Neuronal stem cell (in vitro differentiated cells): ENCODE data around the gene GLIS1.
A peak's percentile ranks its signal among the peaks of the same experiment; 100 is the strongest.
"Not testable (repeated sequence)": the region's sequence is repeated elsewhere in the genome, so short reads cannot be mapped to it uniquely, and the experiment has no call there.

Source experiments
- DNase-seq: peaks from one replicate; pipeline ENCODE4 v3.0.0-alpha.2; 2013; ENCODE audit warnings: low spot score
- H2AFZ ChIP-seq: one replicate; pipeline ENCODE4 v1.6.1; 2013; ENCODE audit warnings: mild to moderate bottlenecking, low read length, inconsistent platforms
- H2AK5ac ChIP-seq: 2 replicates; pipeline ENCODE4 v1.6.1; 2013; ENCODE audit warnings: low read depth, mild to moderate bottlenecking, inconsistent platforms, low read length, moderate library complexity, mixed read lengths
- H2BK120ac ChIP-seq: 2 replicates; pipeline ENCODE4 v1.6.1; 2013; ENCODE audit warnings: low read depth, mild to moderate bottlenecking, inconsistent platforms, low read length, moderate library complexity, mixed read lengths
- H2BK12ac ChIP-seq: one replicate; pipeline ENCODE4 v1.6.1; 2013; ENCODE audit warnings: low read length, inconsistent platforms
- H2BK15ac ChIP-seq: 2 replicates; pipeline ENCODE4 v1.6.1; 2013; ENCODE audit warnings: mild to moderate bottlenecking, low read length, inconsistent platforms, mixed read lengths
- H2BK5ac ChIP-seq: one replicate; pipeline ENCODE4 v1.6.1; 2013; ENCODE audit warnings: inconsistent platforms, mild to moderate bottlenecking, low read length, moderate library complexity
- H3K14ac ChIP-seq: one replicate; pipeline ENCODE4 v1.6.1; 2013; ENCODE audit warnings: low read length, inconsistent platforms
- H3K18ac ChIP-seq: 2 replicates; pipeline ENCODE4 v1.6.1; 2013; ENCODE audit warnings: low read length, inconsistent platforms
- H3K23ac ChIP-seq: 2 replicates; pipeline ENCODE4 v1.6.1; 2013; ENCODE audit warnings: low read depth, mild to moderate bottlenecking, mixed read lengths, low read length, inconsistent platforms; ENCODE audit not compliant: poor library complexity
- H3K27ac ChIP-seq: replicated peaks from 3 replicates; pipeline ENCODE4 v1.5.1; 2013; ENCODE audit warnings: low read length, inconsistent platforms
- H3K27me3 ChIP-seq, 3 experiments: 2 replicates each; pipeline ENCODE4 v1.6.1; 2013; ENCODE audit warnings: low read length in 3 of 3, mild to moderate bottlenecking in 2 of 3, inconsistent platforms in 1 of 3, low read depth in 1 of 3, mixed read lengths in 1 of 3, moderate library complexity in 1 of 3; ENCODE audit not compliant: control insufficient read depth in 3 of 3, insufficient read depth in 3 of 3
- H3K36me3 ChIP-seq, 2 donors: replicated peaks in 1 of 2; 2 replicates each; pipeline ENCODE4 v1.6.1; 2013; ENCODE audit warnings: low read length in 2 of 2; ENCODE audit not compliant: control insufficient read depth in 2 of 2, insufficient read depth in 2 of 2
- H3K4ac ChIP-seq: 2 replicates; pipeline ENCODE4 v1.6.1; 2013; ENCODE audit warnings: inconsistent platforms, mild to moderate bottlenecking, low read length, moderate library complexity
- H3K4me1 ChIP-seq, 2 donors: 1 replicate in 1 of 2; 2 replicates in 1 of 2; pipeline ENCODE4 v1.6.1; 2013; ENCODE audit warnings: low read length in 2 of 2, low read depth in 1 of 2; ENCODE audit not compliant: control insufficient read depth in 2 of 2, insufficient read depth in 1 of 2
- H3K4me2 ChIP-seq: one replicate; pipeline ENCODE4 v1.6.1; 2013; ENCODE audit warnings: mild to moderate bottlenecking, low read length, inconsistent platforms; ENCODE audit not compliant: insufficient read depth, poor library complexity, severe bottlenecking
- H3K4me3 ChIP-seq, 2 donors: 2 replicates each; pipeline ENCODE4 v1.5.1; 2013; ENCODE audit warnings: low read length in 2 of 2, mild to moderate bottlenecking in 2 of 2, inconsistent platforms in 1 of 2, moderate library complexity in 1 of 2
- H3K79me1 ChIP-seq: one replicate; pipeline ENCODE4 v1.6.1; 2013; ENCODE audit warnings: low read depth, mild to moderate bottlenecking, inconsistent platforms, low read length, moderate library complexity
- H3K9ac ChIP-seq: one replicate; pipeline ENCODE4 v1.6.1; 2013; ENCODE audit warnings: mild to moderate bottlenecking, low read depth, low read length, inconsistent platforms; ENCODE audit not compliant: poor library complexity
- H3K9me3 ChIP-seq, 2 donors: replicated peaks in 1 of 2; 2 replicates each; pipeline versions ENCODE3 to v1.6.1; 2013; ENCODE audit warnings: low read length in 2 of 2, mild to moderate bottlenecking in 2 of 2, inconsistent platforms in 1 of 2, low read depth in 1 of 2, mixed read lengths in 1 of 2, moderate library complexity in 1 of 2; ENCODE audit not compliant: control insufficient read depth in 2 of 2, insufficient read depth in 1 of 2
- H4K8ac ChIP-seq: one replicate; pipeline ENCODE4 v1.6.1; 2013; ENCODE audit warnings: low read depth, mild to moderate bottlenecking, inconsistent platforms, low read length, moderate library complexity
- H4K91ac ChIP-seq: one replicate; pipeline ENCODE4 v1.6.1; 2013; ENCODE audit warnings: low read length, low read depth, mild to moderate bottlenecking, inconsistent platforms; ENCODE audit not compliant: poor library complexity
- WGBS, 2 donors: extraction: QIAGEN DNeasy Blood & Tissue Kit; methylation state at CpG; one replicate each; pipeline ENCODE4 v1.1.7; 2013; ENCODE audit warnings: missing lambda C conversion rate in 2 of 2, mixed read lengths in 1 of 2; ENCODE audit not compliant: insufficient read length in 2 of 2, insufficient replicate concordance in 1 of 2; ENCODE audit errors: extremely low coverage in 2 of 2; 5-methylcytosine and 5-hydroxymethylcytosine counted together

GLIS1 gene

GRCh38 chr1:53763461-53763860, 24.5 kb upstream of the GLIS1 start:
- H3K23ac ChIP-seq, result no peak overlapping the region
- no peaks in the 10 kb centered on the region for H3K4me1 ChIP-seq
- peaks cover 0 to 2% of the 10 kb centered on the region in 2 donors for H3K9me3 ChIP-seq
- no peak overlapping the region for H2AK5ac ChIP-seq
- no peaks in the 10 kb centered on the region for H3K79me1 ChIP-seq
- H2BK120ac ChIP-seq, result no peak overlapping the region
- H3K14ac ChIP-seq, result no peak overlapping the region
- no peak overlapping the region for H3K4me3 ChIP-seq
- H2BK15ac ChIP-seq, result no peak overlapping the region
- DNase-seq, result no peak
- no CpG with 5 or more reads among the region's 4 CpGs for WGBS, 2 donors
- no peak overlapping the region for H2BK5ac ChIP-seq
- H3K27me3 ChIP-seq, result no peaks in the 10 kb centered on the region
- peaks cover 0 to 38% of the 10 kb centered on the region in 2 donors for H3K36me3 ChIP-seq
- no peak overlapping the region for H3K9ac ChIP-seq
- H3K18ac ChIP-seq, result no peak overlapping the region
- H2AFZ ChIP-seq, result no peak overlapping the region
- no peak overlapping the region for H2BK12ac ChIP-seq
- no peak overlapping the region for H3K4ac ChIP-seq
- H3K27ac ChIP-seq, result no peak overlapping the region
- no peak overlapping the region for H4K91ac ChIP-seq
- H4K8ac ChIP-seq, result no peak overlapping the region
- no peak overlapping the region for H3K4me2 ChIP-seq

GRCh38 chr1:53760497-53760896, 21.5 kb upstream of the GLIS1 start:
- not testable (repeated sequence) for H4K8ac ChIP-seq, H3K27ac ChIP-seq, H3K23ac ChIP-seq, H3K4me3 ChIP-seq, H3K36me3 ChIP-seq, H3K27me3 ChIP-seq, H3K9me3 ChIP-seq, H2BK120ac ChIP-seq, DNase-seq, H2BK5ac ChIP-seq, H2BK12ac ChIP-seq, H3K4ac ChIP-seq, H2AFZ ChIP-seq, H2BK15ac ChIP-seq, H3K4me2 ChIP-seq, H3K9ac ChIP-seq, H3K14ac ChIP-seq, H3K79me1 ChIP-seq, H3K18ac ChIP-seq, H4K91ac ChIP-seq, H3K4me1 ChIP-seq, H2AK5ac ChIP-seq
- no CpG with 5 or more reads among the region's 7 CpGs for WGBS, 2 donors

GRCh38 chr1:53755874-53756273, 16.9 kb upstream of the GLIS1 start:
- Histone ChIP-seq H3K9me3 (peaks cover 0 to 2% of the 10 kb centered on the region in 2 donors), H2BK5ac (no peak overlapping the region), H3K18ac (peak overlapping the region; percentile 2), H3K9ac (no peak overlapping the region), H3K4me3 (no peak overlapping the region), H2AFZ (no peak overlapping the region), H3K4me1 (no peaks in the 10 kb centered on the region), H3K27me3 (no peaks in the 10 kb centered on the region), H3K23ac (no peak overlapping the region), H2BK15ac (no peak overlapping the region), H3K14ac (no peak overlapping the region), H4K8ac (no peak overlapping the region), H2BK12ac (no peak overlapping the region), H4K91ac (no peak overlapping the region), H3K27ac (no peak overlapping the region), H2AK5ac (no peak overlapping the region), H3K4me2 (no peak overlapping the region), H2BK120ac (no peak overlapping the region), H3K4ac (no peak overlapping the region), H3K79me1 (no peaks in the 10 kb centered on the region), H3K36me3 (no peaks in the 10 kb centered on the region)
- WGBS, 2 donors, result no CpG with 5 or more reads among the region's 5 CpGs
- no peak for DNase-seq

- peak; percentile 33 for DNase-seq
- H3K4me3 ChIP-seq, result no peak overlapping the region
- no CpG with 5 or more reads among the region's 6 CpGs for WGBS, 2 donors
- H3K79me1 ChIP-seq, result no peaks in the 10 kb centered on the region
- H3K4me1 ChIP-seq, result no peaks in the 10 kb centered on the region
- no peak overlapping the region for H2AK5ac ChIP-seq
- no peak overlapping the region for H4K91ac ChIP-seq
- H2AFZ ChIP-seq, result no peak overlapping the region
- H2BK120ac ChIP-seq, result no peak overlapping the region
- H3K9me3 ChIP-seq, result peaks cover 0 to 2% of the 10 kb centered on the region in 2 donors
- no peaks in the 10 kb centered on the region for H3K36me3 ChIP-seq
- no peak overlapping the region for H3K18ac ChIP-seq
- H3K9ac ChIP-seq, result no peak overlapping the region
- H3K23ac ChIP-seq, result no peak overlapping the region
- no peaks in the 10 kb centered on the region for H3K27me3 ChIP-seq
- H2BK12ac ChIP-seq, result no peak overlapping the region
- H2BK5ac ChIP-seq, result no peak overlapping the region
- no peak overlapping the region for H4K8ac ChIP-seq
- H3K14ac ChIP-seq, result no peak overlapping the region
- H2BK15ac ChIP-seq, result no peak overlapping the region
- H3K4me2 ChIP-seq, result no peak overlapping the region
- no peak overlapping the region for H3K4ac ChIP-seq
- no peak overlapping the region for H3K27ac ChIP-seq
These were observed 15.7 kb upstream of the GLIS1 start for GRCh38 chr1:53754484-53755312.
